Stimulated activated naive B cell treated with anti-CD40 and anti-IgM and Interleukin-4, amounts not matched to agents 10 μg/mL and 1 μg/mL and 100 μg/mL, for 72 hours (primary cell): ENCODE data around the gene SGSH.

ENCODE experiments used
- ATAC-seq, 2 donors: fragments of 150-1000 bp; cut with Tn5 transposase; replicated peaks; 2 replicates each; pipeline ENCODE4 v1.10.0; 2021; ENCODE audit warnings: moderate library complexity in 1 of 2
- DNase-seq: peaks from one replicate; pipeline ENCODE4 v3.0.0; 2021
- H3K27ac Mint-ChIP-seq: one replicate; pipeline ENCODE4 v1.8.0; 2022; ENCODE audit warnings: mild to moderate bottlenecking, mixed read lengths
- H3K27me3 Mint-ChIP-seq, 2 donors: one replicate each; pipeline ENCODE4 v1.8.0; 2022; ENCODE audit warnings: mixed read lengths in 2 of 2
- H3K36me3 Mint-ChIP-seq, 2 donors: one replicate each; pipeline ENCODE4 v1.8.0; 2022; ENCODE audit warnings: mixed read lengths in 2 of 2, mild to moderate bottlenecking in 1 of 2
- H3K4me1 Mint-ChIP-seq, 2 donors: one replicate each; pipeline ENCODE4 v1.8.0; 2022; ENCODE audit warnings: mixed read lengths in 2 of 2, mild to moderate bottlenecking in 1 of 2
- H3K4me3 Mint-ChIP-seq, 2 donors: one replicate each; pipeline ENCODE4 v1.8.0; 2022; ENCODE audit warnings: mild to moderate bottlenecking in 2 of 2, mixed read lengths in 2 of 2, moderate library complexity in 1 of 2
- H3K9me3 Mint-ChIP-seq, 2 donors: one replicate each; pipeline ENCODE4 v1.8.0; 2022; ENCODE audit warnings: mixed read lengths in 2 of 2, mild to moderate bottlenecking in 1 of 2

The SGSH gene

DNA sequence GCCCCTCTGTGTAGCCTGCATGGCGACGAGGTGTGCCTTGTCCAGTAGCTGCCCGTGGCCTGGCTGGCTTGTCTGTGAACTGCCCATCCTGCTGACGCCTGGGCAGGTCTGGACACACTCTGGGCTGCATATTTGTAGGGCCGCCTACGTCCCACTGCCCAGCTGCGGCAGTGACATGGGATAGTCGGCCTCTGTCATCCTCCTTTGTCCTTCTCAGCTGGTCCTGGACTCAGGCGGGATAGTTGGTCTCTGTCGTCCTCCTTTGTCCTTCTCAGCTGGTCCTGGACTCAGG lies 35.8 kb downstream of the SGSH start:
- H3K27me3 Mint-ChIP-seq, result no peaks in the 10 kb centered on the region
- no peak overlapping the region for H3K27ac Mint-ChIP-seq
- no peaks in the 10 kb centered on the region for H3K36me3 Mint-ChIP-seq
- ATAC-seq, result no peak
- no peak overlapping the region for H3K4me3 Mint-ChIP-seq
- no peak for DNase-seq
- H3K4me1 Mint-ChIP-seq, result no peaks in the 10 kb centered on the region
- no peaks in the 10 kb centered on the region for H3K9me3 Mint-ChIP-seq

DNA sequence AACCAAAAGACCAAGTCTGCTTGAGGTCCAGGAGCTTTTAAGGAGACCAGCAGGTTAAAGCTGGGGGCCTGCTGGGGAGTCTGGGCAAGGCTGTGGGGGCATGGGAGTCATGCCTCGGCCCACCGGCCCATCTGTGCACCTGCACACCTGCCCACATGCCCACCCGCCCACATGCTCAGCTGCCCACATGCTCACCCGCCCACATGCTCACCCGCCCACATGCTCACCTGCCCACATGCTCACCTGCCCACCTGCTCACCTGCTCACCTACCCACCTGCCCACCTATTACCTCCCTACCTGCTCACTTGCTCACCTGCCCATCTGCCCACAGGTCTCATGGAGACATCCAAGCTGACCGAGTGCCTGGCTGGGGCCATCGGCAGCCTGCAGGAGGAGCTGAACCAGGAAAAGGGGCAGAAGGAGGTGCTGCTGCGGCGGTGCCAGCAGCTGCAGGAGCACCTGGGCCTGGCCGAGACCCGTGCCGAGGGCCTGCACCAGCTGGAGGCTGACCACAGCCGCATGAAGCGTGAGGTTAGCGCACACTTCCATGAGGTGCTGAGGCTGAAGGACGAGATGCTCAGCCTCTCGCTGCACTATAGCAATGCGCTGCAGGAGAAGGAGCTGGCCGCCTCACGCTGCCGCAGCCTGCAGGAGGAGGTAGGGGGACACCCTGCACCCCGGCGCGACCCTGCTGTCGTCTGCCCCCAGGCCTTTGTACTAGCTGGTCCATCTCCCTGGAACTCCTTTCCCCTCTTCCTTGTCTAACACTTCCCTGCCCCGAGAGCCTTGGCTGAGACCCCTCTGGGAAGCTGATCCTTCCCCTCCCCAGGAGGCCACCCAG lies 36.3 kb downstream of the SGSH start:
- H3K4me1 Mint-ChIP-seq, result no peaks in the 10 kb centered on the region
- no peak for DNase-seq
- no peak overlapping the region for H3K4me3 Mint-ChIP-seq
- H3K36me3 Mint-ChIP-seq, result no peaks in the 10 kb centered on the region
- H3K27me3 Mint-ChIP-seq, result no peaks in the 10 kb centered on the region
- H3K9me3 Mint-ChIP-seq, result no peaks in the 10 kb centered on the region
- ATAC-seq, result no peak
- no peak overlapping the region for H3K27ac Mint-ChIP-seq

GRCh38 chr17:80182845-80183223 lies 37.3 kb downstream of the SGSH start:
- Mint-ChIP-seq H3K36me3 (no peaks in the 10 kb centered on the region), H3K4me3 (no peak overlapping the region), H3K4me1 (no peaks in the 10 kb centered on the region), H3K9me3 (no peaks in the 10 kb centered on the region), H3K27me3 (no peaks in the 10 kb centered on the region), H3K27ac (no peak overlapping the region)
- ATAC-seq, result no peak
- DNase-seq, result no peak

- ATAC-seq (no peak), DNase-seq (no peak)
- no peaks in the 10 kb centered on the region for H3K27me3 Mint-ChIP-seq
- no peaks in the 10 kb centered on the region for H3K4me1 Mint-ChIP-seq
- no peak overlapping the region for H3K4me3 Mint-ChIP-seq
- no peaks in the 10 kb centered on the region for H3K36me3 Mint-ChIP-seq
- H3K27ac Mint-ChIP-seq, result no peak overlapping the region
- no peaks in the 10 kb centered on the region for H3K9me3 Mint-ChIP-seq
Observed at GRCh38 chr17:80182118-80182844, 37.9 kb downstream of the SGSH start.

DNA sequence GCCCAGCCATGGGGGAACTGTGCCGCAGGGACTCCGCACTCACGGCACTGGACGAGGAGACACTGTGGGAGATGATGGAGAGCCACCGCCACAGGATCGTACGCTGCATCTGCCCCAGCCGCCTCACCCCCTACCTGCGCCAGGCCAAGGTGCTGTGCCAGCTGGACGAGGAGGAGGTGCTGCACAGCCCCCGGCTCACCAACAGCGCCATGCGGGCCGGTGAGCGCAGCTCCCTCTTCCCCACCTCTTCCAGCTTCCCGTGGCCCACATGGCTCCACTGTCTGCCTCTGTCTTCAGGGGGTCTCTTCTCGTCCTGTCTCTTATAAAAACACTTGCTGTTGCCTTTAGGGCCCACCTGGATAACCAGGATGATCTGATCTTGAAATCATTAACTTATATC lies 38.7 kb downstream of the SGSH start:
- Mint-ChIP-seq H3K27ac (no peak overlapping the region), H3K36me3 (no peaks in the 10 kb centered on the region), H3K27me3 (no peaks in the 10 kb centered on the region), H3K9me3 (no peaks in the 10 kb centered on the region), H3K4me1 (no peaks in the 10 kb centered on the region), H3K4me3 (no peak overlapping the region)
- no peak for ATAC-seq
- no peak for DNase-seq

DNA sequence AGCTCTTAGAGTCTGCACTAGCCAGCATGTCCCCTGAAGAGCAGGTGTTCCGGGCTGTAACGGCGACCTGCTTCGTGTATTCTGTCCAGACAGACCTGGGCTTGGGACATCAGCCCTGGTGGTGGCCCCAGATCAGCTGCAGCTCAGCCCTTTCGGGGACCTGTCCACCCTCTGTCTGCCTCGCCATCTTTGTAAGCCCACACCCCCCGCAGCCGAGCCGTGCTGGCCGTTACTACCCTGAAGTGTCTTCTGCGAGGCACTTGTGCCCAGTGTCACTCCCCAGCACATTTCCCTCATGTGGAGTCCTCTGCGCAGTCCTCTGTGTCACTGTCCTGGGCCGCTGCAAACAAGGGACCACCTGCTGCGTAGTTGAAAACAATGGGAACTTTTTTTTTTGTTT lies 39.9 kb downstream of the SGSH start:
- DNase-seq (no peak), ATAC-seq (no peak)
- no peaks in the 10 kb centered on the region for H3K4me1 Mint-ChIP-seq
- H3K27ac Mint-ChIP-seq, result no peak overlapping the region
- no peaks in the 10 kb centered on the region for H3K36me3 Mint-ChIP-seq
- no peaks in the 10 kb centered on the region for H3K9me3 Mint-ChIP-seq
- H3K4me3 Mint-ChIP-seq, result no peak overlapping the region
- peaks cover 0 to 4% of the 10 kb centered on the region in 2 donors for H3K27me3 Mint-ChIP-seq

GRCh38 chr17:80177986-80178595 lies 42.0 kb downstream of the SGSH start:
- H3K4me3 Mint-ChIP-seq, result no peak overlapping the region

GRCh38 chr17:80176757-80177156 lies 43.4 kb downstream of the SGSH start:
- DNase-seq (no peak), ATAC-seq (no peak)
- no peaks in the 10 kb centered on the region for H3K9me3 Mint-ChIP-seq
- H3K4me3 Mint-ChIP-seq, result no peak overlapping the region
- H3K36me3 Mint-ChIP-seq, result no peaks in the 10 kb centered on the region
- no peak overlapping the region for H3K27ac Mint-ChIP-seq
- H3K4me1 Mint-ChIP-seq, result no peaks in the 10 kb centered on the region
- H3K27me3 Mint-ChIP-seq, result peaks cover 0 to 4% of the 10 kb centered on the region in 2 donors

More at GRCh38 chr17:80177986-80178595, 42.0 kb downstream of the SGSH start:
- Mint-ChIP-seq H3K36me3 (no peaks in the 10 kb centered on the region), H3K27ac (no peak overlapping the region), H3K4me1 (no peaks in the 10 kb centered on the region), H3K27me3 (peaks cover 0 to 4% of the 10 kb centered on the region in 2 donors), H3K9me3 (no peaks in the 10 kb centered on the region)
- DNase-seq (no peak), ATAC-seq (no peak)

DNA sequence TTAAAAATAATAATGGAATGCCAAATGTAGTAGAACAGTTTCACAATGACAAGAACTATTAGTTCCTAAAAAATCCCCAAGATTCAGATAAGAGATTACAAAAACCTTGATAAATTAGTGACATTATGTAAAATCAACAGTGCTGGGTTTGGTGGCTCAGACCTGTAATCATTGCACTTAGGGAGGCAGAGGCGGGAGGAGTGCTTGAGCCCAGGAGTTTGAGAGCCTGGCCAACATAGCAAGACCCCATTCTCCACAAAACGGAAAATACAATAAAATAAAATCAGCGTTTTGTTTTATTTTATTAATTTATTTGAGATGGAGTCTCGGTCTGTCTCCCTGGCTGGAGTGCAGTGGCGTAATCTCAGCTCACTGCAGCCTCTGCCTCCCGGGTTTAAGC lies 46.2 kb downstream of the SGSH start:
- H3K4me1 Mint-ChIP-seq, result no peaks in the 10 kb centered on the region
- H3K27me3 Mint-ChIP-seq, result peaks cover 8 to 10% of the 10 kb centered on the region in 2 donors
- H3K27ac Mint-ChIP-seq, result no peak overlapping the region
- H3K36me3 Mint-ChIP-seq, result no peaks in the 10 kb centered on the region
- DNase-seq, result no peak
- peaks cover 0 to 2% of the 10 kb centered on the region in 2 donors for H3K9me3 Mint-ChIP-seq
- no peak for ATAC-seq
- no peak overlapping the region for H3K4me3 Mint-ChIP-seq

GRCh38 chr17:80173126-80173525 lies 47.0 kb downstream of the SGSH start:
- no peak for DNase-seq
- Mint-ChIP-seq H3K27ac (no peak overlapping the region), H3K9me3 (peaks cover 0 to 3% of the 10 kb centered on the region in 2 donors)

DNA sequence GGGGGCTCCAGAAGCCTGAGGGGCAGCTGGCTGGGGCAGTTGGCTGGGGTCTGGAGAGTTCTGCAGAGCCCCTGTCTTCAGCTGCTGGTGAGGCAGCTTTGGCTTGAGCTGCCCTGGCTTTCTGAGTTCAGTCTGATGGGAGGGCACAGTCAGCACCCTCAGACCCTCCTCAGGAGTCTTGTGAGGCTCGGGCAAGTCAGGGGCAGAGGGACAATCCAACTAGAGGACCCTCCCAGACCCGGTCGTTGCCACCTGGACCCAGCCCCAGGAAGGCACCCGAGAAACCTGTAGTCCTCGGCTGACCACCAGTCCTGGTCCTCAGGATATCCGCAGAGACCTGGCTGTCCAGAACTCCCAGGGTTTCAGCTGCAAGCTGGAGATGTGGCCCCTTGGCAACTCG lies 48.5 kb downstream of the SGSH start:
- ATAC-seq, result no peak
- Mint-ChIP-seq H3K27me3 (peaks cover 8 to 13% of the 10 kb centered on the region in 2 donors), H3K4me3 (no peak overlapping the region), H3K36me3 (no peaks in the 10 kb centered on the region), H3K4me1 (no peaks in the 10 kb centered on the region), H3K27ac (no peak overlapping the region), H3K9me3 (peaks cover 0 to 3% of the 10 kb centered on the region in 2 donors)
- no peak for DNase-seq

More at GRCh38 chr17:80173126-80173525, 47.0 kb downstream of the SGSH start:
- Mint-ChIP-seq H3K36me3 (no peaks in the 10 kb centered on the region), H3K27me3 (peaks cover 8 to 13% of the 10 kb centered on the region in 2 donors), H3K4me3 (no peak overlapping the region), H3K4me1 (no peaks in the 10 kb centered on the region)
- no peak for ATAC-seq

- Mint-ChIP-seq H3K4me3 (no peak within 1 kb of the TSS), H3K27me3 (peaks cover 4 to 13% of the 10 kb centered on the region in 2 donors), H3K4me1 (no peaks in the 10 kb centered on the region), H3K36me3 (no peaks in the 10 kb centered on the region), H3K27ac (no peak within 1 kb of the TSS), H3K9me3 (peaks cover 0 to 3% of the 10 kb centered on the region in 2 donors)
- DNase-seq (no peak), ATAC-seq (no peak)
Observed at GRCh38 chr17:80169784-80170500, 50.2 kb downstream of the SGSH start, which contains the start of gene CARD14. CARD14 (plus strand) TSS chr17:80170030; CDS start chr17:80181439, 11,409 bp downstream.

DNA sequence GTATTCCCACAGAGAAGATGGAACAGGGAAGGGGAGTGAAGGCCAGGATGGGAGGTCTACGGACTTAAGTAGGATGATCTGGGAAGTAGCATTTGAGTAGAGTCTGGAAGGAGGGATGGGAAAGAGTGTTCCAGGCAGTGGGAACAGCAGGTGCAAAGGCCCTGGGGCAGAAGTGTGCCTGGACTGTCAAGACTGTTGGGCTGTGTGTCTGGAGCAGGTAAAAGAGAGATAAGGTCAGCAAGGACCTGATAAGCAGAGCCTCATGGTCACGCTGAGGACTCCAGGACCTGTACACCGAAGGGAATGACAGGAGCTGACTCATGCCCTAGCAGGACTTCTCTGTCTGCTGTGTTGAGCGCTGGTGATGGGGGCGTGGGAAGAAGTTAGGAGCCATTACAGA lies 51.0 kb downstream of the SGSH start:
- H3K36me3 Mint-ChIP-seq, result no peaks in the 10 kb centered on the region
- H3K27ac Mint-ChIP-seq, result no peak overlapping the region
- peaks cover 0 to 3% of the 10 kb centered on the region in 2 donors for H3K9me3 Mint-ChIP-seq
- ATAC-seq (no peak), DNase-seq (no peak)
- peaks cover 4 to 13% of the 10 kb centered on the region in 2 donors for H3K27me3 Mint-ChIP-seq
- H3K4me3 Mint-ChIP-seq, result no peak overlapping the region
- no peaks in the 10 kb centered on the region for H3K4me1 Mint-ChIP-seq

DNA sequence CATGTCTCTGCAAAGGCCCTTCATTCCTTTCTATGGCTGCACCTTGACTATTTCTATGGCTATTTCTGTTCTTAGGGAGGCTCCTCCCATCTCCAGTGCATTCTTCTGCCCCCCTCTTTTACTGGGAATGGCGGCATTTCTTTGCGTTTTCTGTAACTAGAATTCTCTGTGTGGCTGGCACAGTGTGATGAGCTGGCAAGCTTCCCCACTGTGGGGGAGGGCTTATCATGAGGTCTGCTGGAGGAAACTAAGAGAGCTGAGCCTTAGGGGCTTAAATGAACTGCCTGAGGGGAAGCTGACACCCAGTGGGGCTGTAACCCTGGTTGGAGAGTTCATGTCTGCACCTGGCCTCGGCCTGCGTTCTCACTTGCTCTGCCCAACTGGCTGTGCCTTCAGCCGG lies 51.8 kb downstream of the SGSH start:
- DNase-seq (no peak), ATAC-seq (no peak)
- Mint-ChIP-seq H3K27me3 (peaks cover 4 to 13% of the 10 kb centered on the region in 2 donors), H3K9me3 (peaks cover 0 to 3% of the 10 kb centered on the region in 2 donors), H3K4me1 (no peaks in the 10 kb centered on the region), H3K36me3 (no peaks in the 10 kb centered on the region), H3K4me3 (no peak overlapping the region), H3K27ac (no peak overlapping the region)
